GM12878 (cell line): ENCODE results near the gene CD93.

Experiments used
- BRCA1 ChIP-seq: IDR thresholded peaks from 2 replicates; pipeline ENCODE4 v1.6.1; 2011; ENCODE audit warnings: low read depth, low read length, improper control_type of control experiment
- CHD2 ChIP-seq: IDR thresholded peaks from 2 replicates; pipeline ENCODE4 v1.6.1; 2011; ENCODE audit warnings: low read depth, low read length, improper control_type of control experiment, borderline replicate concordance
- E2F4 ChIP-seq: IDR thresholded peaks from 2 replicates; pipeline ENCODE4 v1.6.1; 2012; ENCODE audit warnings: low read depth, low read length, improper control_type of control experiment
- GABPA ChIP-seq: IDR thresholded peaks from 2 replicates; pipeline ENCODE4 v1.6.1; 2014; ENCODE audit warnings: antibody characterized with exemption, low read depth, mild to moderate bottlenecking, inconsistent platforms
- POLR2AphosphoS5 ChIP-seq: IDR thresholded peaks from 2 replicates; pipeline ENCODE4 v1.6.1; 2011; ENCODE audit warnings: mild to moderate bottlenecking, low read length, inconsistent platforms
- TF ChIP-seq, protein P1 (sequence below): fragments of 450-650 bp; IDR thresholded peaks from 2 replicates; pipeline ENCODE4 v1.6.1; 2016; ENCODE audit warnings: mild to moderate bottlenecking, moderate library complexity, borderline replicate concordance

DNA sequence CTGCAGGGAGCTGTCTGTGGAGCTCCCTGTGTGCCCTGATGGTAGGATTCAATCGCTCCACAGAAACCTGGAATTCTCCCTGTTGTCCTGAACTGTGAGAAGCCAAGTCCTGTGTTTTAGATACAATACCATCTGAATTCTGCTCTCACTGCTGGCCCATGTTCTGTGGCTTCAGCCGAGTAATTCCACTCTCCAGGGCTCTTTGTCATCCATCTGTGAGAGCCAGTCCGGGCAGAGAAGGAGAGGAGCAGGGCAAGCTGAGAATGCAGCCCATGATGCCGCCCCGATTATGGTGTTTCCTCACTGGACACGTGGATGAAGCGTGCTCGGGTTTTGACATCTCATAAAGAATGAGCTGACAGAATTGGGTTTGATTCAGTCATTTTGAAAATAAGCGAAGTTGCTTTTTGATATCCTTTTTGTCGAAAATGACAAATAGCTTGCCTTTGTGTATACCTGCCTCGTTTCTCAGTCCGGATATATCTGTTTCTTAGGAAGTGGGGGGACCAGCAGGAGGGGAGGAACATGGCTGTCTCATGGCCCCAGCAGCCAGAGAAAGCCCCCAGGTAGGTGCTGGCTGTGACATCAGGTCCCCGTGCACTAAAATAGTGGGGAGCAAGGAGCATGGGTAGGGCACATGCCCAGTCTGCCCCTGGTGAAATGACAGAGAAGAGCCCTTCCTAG is 8.2 kb upstream of the CD93 start:
- TF ChIP-seq BRCA1 = no peak
- TF ChIP-seq CHD2 = no peak
- no peak for TF ChIP-seq E2F4
- TF ChIP-seq POLR2AphosphoS5 = no peak
- no peak for TF ChIP-seq GABPA
- TF ChIP-seq, protein P1, sequence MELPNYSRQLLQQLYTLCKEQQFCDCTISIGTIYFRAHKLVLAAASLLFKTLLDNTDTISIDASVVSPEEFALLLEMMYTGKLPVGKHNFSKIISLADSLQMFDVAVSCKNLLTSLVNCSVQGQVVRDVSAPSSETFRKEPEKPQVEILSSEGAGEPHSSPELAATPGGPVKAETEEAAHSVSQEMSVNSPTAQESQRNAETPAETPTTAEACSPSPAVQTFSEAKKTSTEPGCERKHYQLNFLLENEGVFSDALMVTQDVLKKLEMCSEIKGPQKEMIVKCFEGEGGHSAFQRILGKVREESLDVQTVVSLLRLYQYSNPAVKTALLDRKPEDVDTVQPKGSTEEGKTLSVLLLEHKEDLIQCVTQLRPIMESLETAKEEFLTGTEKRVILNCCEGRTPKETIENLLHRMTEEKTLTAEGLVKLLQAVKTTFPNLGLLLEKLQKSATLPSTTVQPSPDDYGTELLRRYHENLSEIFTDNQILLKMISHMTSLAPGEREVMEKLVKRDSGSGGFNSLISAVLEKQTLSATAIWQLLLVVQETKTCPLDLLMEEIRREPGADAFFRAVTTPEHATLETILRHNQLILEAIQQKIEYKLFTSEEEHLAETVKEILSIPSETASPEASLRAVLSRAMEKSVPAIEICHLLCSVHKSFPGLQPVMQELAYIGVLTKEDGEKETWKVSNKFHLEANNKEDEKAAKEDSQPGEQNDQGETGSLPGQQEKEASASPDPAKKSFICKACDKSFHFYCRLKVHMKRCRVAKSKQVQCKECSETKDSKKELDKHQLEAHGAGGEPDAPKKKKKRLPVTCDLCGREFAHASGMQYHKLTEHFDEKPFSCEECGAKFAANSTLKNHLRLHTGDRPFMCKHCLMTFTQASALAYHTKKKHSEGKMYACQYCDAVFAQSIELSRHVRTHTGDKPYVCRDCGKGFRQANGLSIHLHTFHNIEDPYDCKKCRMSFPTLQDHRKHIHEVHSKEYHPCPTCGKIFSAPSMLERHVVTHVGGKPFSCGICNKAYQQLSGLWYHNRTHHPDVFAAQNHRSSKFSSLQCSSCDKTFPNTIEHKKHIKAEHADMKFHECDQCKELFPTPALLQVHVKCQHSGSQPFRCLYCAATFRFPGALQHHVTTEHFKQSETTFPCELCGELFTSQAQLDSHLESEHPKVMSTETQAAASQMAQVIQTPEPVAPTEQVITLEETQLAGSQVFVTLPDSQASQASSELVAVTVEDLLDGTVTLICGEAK = no peak
